GM21529 (cell line): ENCODE measurements around the gene SYT15.
"Not testable (repeated sequence)": the region's sequence is repeated elsewhere in the genome, so short reads cannot be mapped to it uniquely, and the experiment has no call there.

ENCODE experiments used
- ATAC-seq: cut with Tn5 transposase; IDR thresholded peaks from one replicate; pipeline ENCODE4 v1.9.1; 2021; ENCODE audit not compliant: unreplicated experiment

Gene SYT15

GRCh38 chr10:46555713-46556514, 23.0 kb upstream of the SYT15 start:
- no peak for ATAC-seq

- no peak for ATAC-seq
These were observed 22.2 kb upstream of the SYT15 start, which contains the start of gene GPRIN2 for GRCh38 chr10:46556515-46557318. TSS of gene GPRIN2 (minus strand) at chr10:46556658. CDS start at chr10:46550736, 5,922 bp downstream.

GRCh38 chr10:46557319-46558121, 21.4 kb upstream of the SYT15 start:
- ATAC-seq = no peak

GRCh38 chr10:46558122-46558391, 20.9 kb upstream of the SYT15 start:
- no peak for ATAC-seq

- no peak for ATAC-seq
These were observed 20.3 kb upstream of the SYT15 start for GRCh38 chr10:46558392-46559185.

GRCh38 chr10:46559231-46559671, 19.7 kb upstream of the SYT15 start:
- ATAC-seq = no peak

GRCh38 chr10:46560381-46560780, 18.5 kb upstream of the SYT15 start:
- no peak for ATAC-seq

- no peak for ATAC-seq
These were observed 18.0 kb upstream of the SYT15 start for GRCh38 chr10:46560952-46561351.

- ATAC-seq = peak; percentile 91
These were observed 13.2 kb upstream of the SYT15 start for GRCh38 chr10:46565591-46566332.

GRCh38 chr10:46567151-46567550, 11.8 kb upstream of the SYT15 start:
- ATAC-seq = not testable (repeated sequence)

- ATAC-seq = not testable (repeated sequence)
These were observed 8.3 kb upstream of the SYT15 start for GRCh38 chr10:46570655-46571054.

GRCh38 chr10:46572765-46573164, 6.2 kb upstream of the SYT15 start:
- not testable (repeated sequence) for ATAC-seq

GRCh38 chr10:46573314-46573713, 5.6 kb upstream of the SYT15 start:
- not testable (repeated sequence) for ATAC-seq

GRCh38 chr10:46573884-46574283, 5.0 kb upstream of the SYT15 start:
- not testable (repeated sequence) for ATAC-seq

- not testable (repeated sequence) for ATAC-seq
These were observed 1.1 kb upstream of the SYT15 start for GRCh38 chr10:46577624-46578473.

- not testable (repeated sequence) for ATAC-seq
These were observed 450 bp downstream of the SYT15 start for GRCh38 chr10:46579378-46579777.

GRCh38 chr10:46581997-46582396, 3.1 kb downstream of the SYT15 start:
- ATAC-seq = not testable (repeated sequence)

- not testable (repeated sequence) for ATAC-seq
These were observed 3.6 kb downstream of the SYT15 start for GRCh38 chr10:46582568-46582967.

GRCh38 chr10:46584196-46584595, 5.3 kb downstream of the SYT15 start:
- not testable (repeated sequence) for ATAC-seq
